GM12878 (cell line): ENCODE measurements around the gene KEL. TPM values are rescaled to one million over a fixed set of nuclear protein-coding genes. Genes with fewer than 3 reads are reported as not detected.

ENCODE experiments used
- ATAC-seq: fragments of 200-7000 bp; cut with Tn5 transposase; 3 replicates; pipeline ENCODE4 v1.9.1; 2020; ENCODE audit warnings: mild to moderate bottlenecking, moderate library complexity
- BruUV-seq: library from RNA; stranded (reverse); fragments of 400-500 nt; replicated peaks from 2 replicates; lab custom pipeline; 2021; lab: Mats Ljungman, UMichigan
- CTCF ChIA-PET: fragments of 300-600 bp; sonication (Branson Sonifier 250); formaldehyde crosslinking; extraction: SDS; loops from one replicate; lab custom pipeline; 2021; ENCODE audit warnings: inconsistent platforms; lab: Yijun Ruan, JAX
- POLR2A ChIA-PET: fragments of 350-600 bp; formaldehyde crosslinking; extraction: SDS; loops from one replicate; lab custom pipeline; 2021; ENCODE audit warnings: inconsistent platforms; lab: Charles Lee
- RAD21 ChIA-PET: fragments of 300-600 bp; sonication (Branson Sonifier 250); formaldehyde crosslinking; loops from one replicate; lab custom pipeline; 2023; ENCODE audit warnings: antibody characterized with exemption; ENCODE audit not compliant: unreplicated experiment; lab: Charles Lee
- SMC1A ChIA-PET: fragments of 300-600 bp; sonication (Branson Sonifier 250); formaldehyde crosslinking; loops from one replicate; lab custom pipeline; 2023; ENCODE audit not compliant: unreplicated experiment, uncharacterized antibody; lab: Charles Lee
- DNase-seq: peaks from one replicate; pipeline ENCODE4 v3.0.0-alpha.2; 2011; ENCODE audit warnings: low read depth, low spot score
- FAIRE-seq: peaks from 3 replicates; lab custom pipeline; 2011; peaks lifted over from hg19 to GRCh38; lab: Jason Lieb, UNC
- H2AFZ ChIP-seq: 2 replicates; pipeline ENCODE4 v1.6.0; 2011; ENCODE audit warnings: low read depth, low read length, control low read depth; ENCODE audit not compliant: control insufficient read depth
- H3K27ac ChIP-seq: 2 replicates; pipeline ENCODE4 v1.5.1; 2011; ENCODE audit warnings: control low read depth; ENCODE audit not compliant: control insufficient read depth, insufficient read depth
- H3K27me3 ChIP-seq, 2 experiments: replicated peaks in 1 of 2; 2 replicates each; pipeline versions ENCODE4 v1.6.0 to v1.6.1; 2011; ENCODE audit warnings: low read length in 1 of 2; ENCODE audit not compliant: control insufficient read depth in 2 of 2, insufficient read depth in 2 of 2
- H3K36me3 ChIP-seq, 2 experiments: 2 replicates each; pipeline ENCODE4 v1.5.1; 2011; ENCODE audit warnings: low read length in 1 of 2; ENCODE audit not compliant: control insufficient read depth in 2 of 2, insufficient read depth in 2 of 2
- H3K4me1 ChIP-seq: 2 replicates; pipeline ENCODE4 v1.6.1; 2011; ENCODE audit warnings: mild to moderate bottlenecking, low read length, moderate library complexity, mixed read lengths; ENCODE audit not compliant: control insufficient read depth, insufficient read depth
- H3K4me2 ChIP-seq: 2 replicates; pipeline ENCODE4 v1.6.0; 2011; ENCODE audit warnings: control low read depth; ENCODE audit not compliant: control insufficient read depth, insufficient read depth
- H3K4me3 ChIP-seq: fragments of 200-600 bp; sonication (generic); 2 replicates; pipeline ENCODE4 v1.5.1; 2016
- H3K79me2 ChIP-seq: 2 replicates; pipeline ENCODE4 v1.6.0; 2011; ENCODE audit warnings: low read length; ENCODE audit not compliant: control insufficient read depth, insufficient read depth
- H3K9ac ChIP-seq: 2 replicates; pipeline ENCODE4 v1.8.0; 2011; ENCODE audit warnings: low read length, control low read depth, mixed read lengths; ENCODE audit not compliant: control insufficient read depth, insufficient read depth
- H3K9me3 ChIP-seq: replicated peaks from 3 replicates; pipeline ENCODE4 v1.5.1; 2011; ENCODE audit warnings: mild to moderate bottlenecking, low read length; ENCODE audit not compliant: control insufficient read depth, insufficient read depth
- H4K20me1 ChIP-seq: 2 replicates; pipeline ENCODE4 v1.6.0; 2011; ENCODE audit not compliant: control insufficient read depth, insufficient read depth
- ATF3 ChIP-seq: IDR thresholded peaks from 2 replicates; pipeline ENCODE4 v1.6.1; 2011; ENCODE audit warnings: low read depth, mild to moderate bottlenecking, low read length, moderate library complexity, borderline replicate concordance; ENCODE audit errors: extremely low read depth
- BMI1 ChIP-seq: fragments of 450-650 bp; IDR thresholded peaks from 2 replicates; pipeline ENCODE4 v1.6.1; 2016; ENCODE audit warnings: mild to moderate bottlenecking, moderate library complexity, borderline replicate concordance
- CBX3 ChIP-seq: fragments of 200-600 bp; sonication (generic); IDR thresholded peaks from 2 replicates; pipeline ENCODE4 v1.6.1; 2016; ENCODE audit warnings: low read depth, borderline replicate concordance
- CHD2 ChIP-seq: IDR thresholded peaks from 2 replicates; pipeline ENCODE4 v1.6.1; 2011; ENCODE audit warnings: low read depth, low read length, improper control_type of control experiment, borderline replicate concordance
- E4F1 ChIP-seq: fragments of 450-650 bp; IDR thresholded peaks from 2 replicates; pipeline ENCODE4 v1.6.1; 2018; ENCODE audit warnings: borderline replicate concordance, mild to moderate bottlenecking; ENCODE audit not compliant: partially characterized antibody
- FOXM1 ChIP-seq: IDR thresholded peaks from 2 replicates; pipeline ENCODE4 v1.6.1; 2012; ENCODE audit warnings: low read depth, mild to moderate bottlenecking, inconsistent platforms, low read length, moderate library complexity
- GABPA ChIP-seq: IDR thresholded peaks from 2 replicates; pipeline ENCODE4 v1.6.1; 2014; ENCODE audit warnings: antibody characterized with exemption, low read depth, mild to moderate bottlenecking, inconsistent platforms
- IKZF1 ChIP-seq: fragments of 450-650 bp; conservative IDR thresholded peaks from 2 replicates; pipeline ENCODE4 v1.6.1; 2017; ENCODE audit warnings: antibody characterized with exemption, mild to moderate bottlenecking
- NFIC ChIP-seq: IDR thresholded peaks from 2 replicates; pipeline ENCODE4 v1.6.1; 2012; ENCODE audit warnings: low read depth, mild to moderate bottlenecking, inconsistent platforms, low read length, moderate library complexity
- NFYB ChIP-seq: IDR thresholded peaks from 2 replicates; pipeline ENCODE4 v1.6.1; 2011; ENCODE audit warnings: low read depth, mild to moderate bottlenecking, low read length, improper control_type of control experiment, moderate library complexity; ENCODE audit not compliant: insufficient read depth
- PML ChIP-seq: IDR thresholded peaks from 2 replicates; pipeline ENCODE4 v1.6.1; 2012; ENCODE audit warnings: low read length, inconsistent platforms
- POLR2A ChIP-seq: IDR thresholded peaks from 2 replicates; pipeline ENCODE4 v1.6.1; 2011; ENCODE audit warnings: low read depth, mild to moderate bottlenecking, low read length
- POLR2AphosphoS2 ChIP-seq: IDR thresholded peaks from 2 replicates; pipeline ENCODE4 v1.6.1; 2011; ENCODE audit warnings: low read depth, mild to moderate bottlenecking, low read length, improper control_type of control experiment, moderate library complexity
- RFX5 ChIP-seq: IDR thresholded peaks from 2 replicates; pipeline ENCODE4 v1.6.1; 2011; ENCODE audit warnings: low read depth, low read length, improper control_type of control experiment
- SIN3A ChIP-seq: IDR thresholded peaks from 2 replicates; pipeline ENCODE4 v1.6.1; 2012; ENCODE audit warnings: low read depth, low read length, improper control_type of control experiment
- TCF12 ChIP-seq: IDR thresholded peaks from 2 replicates; pipeline ENCODE4 v1.6.1; 2011; ENCODE audit warnings: low read depth, mild to moderate bottlenecking, low read length
- USF2 ChIP-seq: IDR thresholded peaks from 2 replicates; pipeline ENCODE4 v1.6.1; 2011; ENCODE audit warnings: low read depth, low read length, improper control_type of control experiment, borderline replicate concordance
- ZBED1 ChIP-seq: IDR thresholded peaks from 2 replicates; pipeline ENCODE4 v1.6.1; 2016; ENCODE audit warnings: borderline replicate concordance
- ZNF24 ChIP-seq: fragments of 450-650 bp; IDR thresholded peaks from 2 replicates; pipeline ENCODE4 v1.6.1; 2017; ENCODE audit warnings: antibody characterized with exemption, mild to moderate bottlenecking
- WGBS: methylation state at CpG from one replicate; pipeline ENCODE4 v1.1.6; 2016; ENCODE audit warnings: low lambda C conversion rate; ENCODE audit not compliant: insufficient replicate concordance, insufficient coverage; ENCODE audit errors: missing lambda C conversion rate; 5-methylcytosine and 5-hydroxymethylcytosine counted together
- in situ Hi-C: fragments of 300-500 bp; cut with MboI; formaldehyde crosslinking; loops from 9 replicates; pipeline ENCODE4 v1.14.3; 2018; ENCODE audit warnings: mixed read lengths
- intact Hi-C: fragments of 100-400 bp; cut with micrococcal nuclease; formaldehyde crosslinking; loops from one replicate; pipeline ENCODE4 v1.14.2; 2022; ENCODE audit not compliant: unreplicated experiment
- polyA plus RNA-seq, 11 experiments: library from polyadenylated mRNA; depleted of rRNA in 4 of 11; unstranded in 6 of 11; stranded (reverse) in 5 of 11; fragments of >200 nt; fragmentation: Nextera tagmentation in 4 of 11; fragmentation: Illumina TruSeq in 1 of 11; extraction: Ambion mirVana in 4 of 11; extraction: Trizol in 1 of 11; gene quantifications; 1 replicate in 1 of 11; 2 replicates in 10 of 11; pipeline versions ENCODE4 v1.2.1 to v1.2.3, GENCODE V29; 2011 to 2016; ENCODE audit warnings: inconsistent platforms in 2 of 11, missing spikeins in 2 of 11, low read depth in 1 of 11
- total RNA-seq, 4 experiments: library from RNA; depleted of rRNA in 3 of 4; stranded (reverse); fragments of >200 nt in 3 of 4; fragmentation: Illumina TruSeq in 1 of 4; extraction: Trizol in 1 of 4; gene quantifications; 2 replicates each; pipeline versions ENCODE4 v1.2.1 to v1.2.3, GENCODE V29; 2013 to 2021
- TF ChIP-seq, protein P1 (sequence below): fragments of 150-350 bp; IDR thresholded peaks from 2 replicates; pipeline ENCODE4 v1.6.1; 2016; ENCODE audit warnings: low read depth, low read length

Gene KEL
- total and polyA plus RNA-seq, 10 of the 15 experiments (the other 5 are each of a cell fraction or from before 2014, with no cell fraction given): 0.10 to 0.73 (median 0.23) TPM; not detected in 2

DNA sequence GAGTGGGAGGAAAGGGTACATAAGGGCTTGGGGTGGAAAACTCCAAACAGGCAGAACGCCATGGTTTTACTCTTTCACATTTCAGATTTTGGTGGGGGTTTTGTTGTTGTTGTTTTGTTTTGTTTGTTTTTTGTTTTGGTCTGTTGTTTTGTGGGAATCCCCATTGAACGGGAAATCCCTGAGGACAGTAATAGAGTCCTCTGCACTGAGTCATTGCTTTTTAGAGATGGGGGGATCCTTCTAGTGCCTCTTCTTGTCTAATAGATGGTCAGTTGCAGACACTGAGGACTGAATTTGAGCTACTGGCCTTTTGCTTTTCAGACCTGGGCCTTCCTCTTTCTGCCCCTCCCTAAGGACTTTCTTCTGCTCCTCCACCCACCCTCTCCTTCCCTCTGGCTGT is 48.6 kb downstream of the KEL start:
- H3K4me3 ChIP-seq: no peak overlapping the region
- SMC1A ChIA-PET: no interaction called here
- CTCF ChIA-PET: interaction anchor here (0.8 kb wide), 1 partner anchor 34 kb away, joined by 4 read pairs; no protein-coding TSS in a partner anchor
- H3K4me1 ChIP-seq: no peaks in the 10 kb centered on the region
- peaks cover 0 to 3% of the 10 kb centered on the region in 2 experiments; a peak in 3 of 4 replicates for H3K27me3 ChIP-seq
- RAD21 ChIA-PET: no interaction called here
- no peak for ATAC-seq
- no peaks in the 10 kb centered on the region for H3K9me3 ChIP-seq
- POLR2A ChIA-PET: no interaction called here
- DNase-seq: no peak
- no peak for TF ChIP-seq ATF3
- no peak for TF ChIP-seq BMI1
- TF ChIP-seq RFX5: no peak
- TF ChIP-seq FOXM1: no peak
- no peak for TF ChIP-seq TCF12
- no peak for TF ChIP-seq CHD2
- no peak for TF ChIP-seq NFYB
- TF ChIP-seq NFIC: no peak
- TF ChIP-seq POLR2AphosphoS2: no peak
- no peak for TF ChIP-seq SIN3A
- TF ChIP-seq E4F1: no peak
- TF ChIP-seq CBX3: no peak
- no peak for TF ChIP-seq PML
- TF ChIP-seq, protein P1, sequence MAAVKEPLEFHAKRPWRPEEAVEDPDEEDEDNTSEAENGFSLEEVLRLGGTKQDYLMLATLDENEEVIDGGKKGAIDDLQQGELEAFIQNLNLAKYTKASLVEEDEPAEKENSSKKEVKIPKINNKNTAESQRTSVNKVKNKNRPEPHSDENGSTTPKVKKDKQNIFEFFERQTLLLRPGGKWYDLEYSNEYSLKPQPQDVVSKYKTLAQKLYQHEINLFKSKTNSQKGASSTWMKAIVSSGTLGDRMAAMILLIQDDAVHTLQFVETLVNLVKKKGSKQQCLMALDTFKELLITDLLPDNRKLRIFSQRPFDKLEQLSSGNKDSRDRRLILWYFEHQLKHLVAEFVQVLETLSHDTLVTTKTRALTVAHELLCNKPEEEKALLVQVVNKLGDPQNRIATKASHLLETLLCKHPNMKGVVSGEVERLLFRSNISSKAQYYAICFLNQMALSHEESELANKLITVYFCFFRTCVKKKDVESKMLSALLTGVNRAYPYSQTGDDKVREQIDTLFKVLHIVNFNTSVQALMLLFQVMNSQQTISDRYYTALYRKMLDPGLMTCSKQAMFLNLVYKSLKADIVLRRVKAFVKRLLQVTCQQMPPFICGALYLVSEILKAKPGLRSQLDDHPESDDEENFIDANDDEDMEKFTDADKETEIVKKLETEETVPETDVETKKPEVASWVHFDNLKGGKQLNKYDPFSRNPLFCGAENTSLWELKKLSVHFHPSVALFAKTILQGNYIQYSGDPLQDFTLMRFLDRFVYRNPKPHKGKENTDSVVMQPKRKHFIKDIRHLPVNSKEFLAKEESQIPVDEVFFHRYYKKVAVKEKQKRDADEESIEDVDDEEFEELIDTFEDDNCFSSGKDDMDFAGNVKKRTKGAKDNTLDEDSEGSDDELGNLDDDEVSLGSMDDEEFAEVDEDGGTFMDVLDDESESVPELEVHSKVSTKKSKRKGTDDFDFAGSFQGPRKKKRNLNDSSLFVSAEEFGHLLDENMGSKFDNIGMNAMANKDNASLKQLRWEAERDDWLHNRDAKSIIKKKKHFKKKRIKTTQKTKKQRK: no peak
- TF ChIP-seq IKZF1: no peak
- TF ChIP-seq ZNF24: no peak
- no peak for TF ChIP-seq POLR2A
- no peak for TF ChIP-seq ZBED1
- TF ChIP-seq USF2: no peak
- no peak for TF ChIP-seq GABPA
- no peaks in the 10 kb centered on the region for H3K79me2 ChIP-seq
- BruUV-seq: no TSS peak
- no peak overlapping the region for H3K4me2 ChIP-seq
- H4K20me1 ChIP-seq: no peaks in the 10 kb centered on the region
- no peak overlapping the region for H3K9ac ChIP-seq
- H2AFZ ChIP-seq: no peak overlapping the region
- in situ Hi-C loops: no loop called here
- intact Hi-C loops: no loop called here
- H3K27ac ChIP-seq: no peak overlapping the region
- 14% methylated on average over 2 of the region's 2 CpGs for WGBS
- no peaks in the 10 kb centered on the region for H3K36me3 ChIP-seq
- no peak for FAIRE-seq
